HUDEP-2 (cell line): ENCODE data around the gene LSR.

Experiments used
- DNase-seq, 76 experiments: peaks; one replicate each; lab custom pipeline; 2025; ENCODE audit not compliant: unreplicated experiment in 76 of 76; lab: John Stamatoyannopoulos, UW

Gene LSR

DNA sequence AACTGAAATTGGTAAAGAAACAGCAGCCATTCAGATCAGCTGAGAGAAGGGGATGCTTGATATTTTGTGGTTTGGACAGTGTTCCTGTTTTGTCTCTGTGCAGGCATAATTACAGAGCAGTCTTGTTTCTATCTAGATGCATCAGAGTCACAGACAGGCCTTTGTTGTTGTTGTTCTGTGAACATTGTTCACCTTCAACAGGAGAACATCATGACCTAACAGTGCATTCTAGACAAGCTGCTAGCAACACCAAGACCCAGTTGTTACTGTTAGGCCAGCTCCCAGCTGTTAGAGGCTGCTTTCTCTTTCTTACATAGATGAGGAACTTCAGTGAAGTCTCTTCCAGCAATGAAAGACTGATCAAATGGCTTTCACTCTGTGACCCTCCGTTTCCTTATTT, 8.5 kb upstream of the LSR start:
- DNase-seq: no peak

DNA sequence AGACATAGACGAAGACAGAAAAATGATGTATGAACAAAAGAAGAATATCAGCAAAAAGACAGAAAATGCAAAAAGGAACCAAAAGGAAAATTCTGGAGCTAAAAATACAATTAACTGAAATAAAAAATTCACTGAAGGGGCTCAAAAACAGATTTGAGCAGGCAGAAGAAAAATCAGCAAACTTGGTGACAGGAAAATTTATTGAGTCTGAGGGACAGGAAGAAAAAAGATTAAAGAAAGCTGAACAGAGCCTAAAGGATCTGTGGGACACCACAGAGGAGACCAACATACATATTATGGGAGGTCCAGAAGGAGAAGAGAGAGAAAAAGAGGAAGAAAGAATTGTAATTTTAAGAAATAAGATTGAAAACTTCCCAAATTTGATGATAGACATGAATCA, 7.4 kb upstream of the LSR start:
- DNase-seq: no peak

- DNase-seq: no peak
Observed at GRCh38 chr19:35246466-35247092, 2.2 kb upstream of the LSR start.

GRCh38 chr19:35247526-35248309, 1.1 kb upstream of the LSR start:
- DNase-seq: no peak

GRCh38 chr19:35249146-35249847, 495 bp downstream of the LSR start:
- no peak for DNase-seq

DNA sequence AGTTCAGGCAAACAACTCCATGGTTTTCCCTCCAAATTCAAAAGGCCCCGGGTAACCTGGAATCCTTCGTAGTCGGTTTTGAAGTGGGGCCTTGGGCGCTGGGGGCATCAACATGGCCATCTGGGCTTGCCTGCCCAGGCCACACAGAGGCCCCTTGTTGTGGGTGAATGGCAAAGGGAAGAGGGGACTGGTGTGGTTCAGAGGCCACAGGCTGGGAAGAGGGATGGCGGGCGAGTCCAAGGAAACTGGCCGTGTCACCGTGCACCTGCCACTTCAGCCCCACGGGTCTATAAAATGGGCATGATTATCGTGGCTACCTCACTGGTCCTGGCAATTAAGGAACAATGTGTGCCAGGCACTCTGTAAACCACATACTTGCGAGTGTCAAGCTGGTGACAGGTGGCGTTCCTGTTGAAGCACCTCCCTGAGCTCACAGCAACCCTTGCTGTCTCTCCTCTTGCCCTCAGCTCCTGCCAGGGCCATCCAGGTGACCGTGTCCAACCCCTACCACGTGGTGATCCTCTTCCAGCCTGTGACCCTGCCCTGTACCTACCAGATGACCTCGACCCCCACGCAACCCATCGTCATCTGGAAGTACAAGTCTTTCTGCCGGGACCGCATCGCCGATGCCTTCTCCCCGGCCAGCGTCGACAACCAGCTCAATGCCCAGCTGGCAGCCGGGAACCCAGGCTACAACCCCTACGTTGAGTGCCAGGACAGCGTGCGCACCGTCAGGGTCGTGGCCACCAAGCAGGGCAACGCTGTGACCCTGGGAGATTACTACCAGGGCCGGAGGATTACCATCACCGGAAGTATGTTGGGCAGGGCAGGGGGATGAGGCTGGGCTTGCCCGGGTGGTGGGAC, 1.3 kb downstream of the LSR start:
- no peak for DNase-seq

DNA sequence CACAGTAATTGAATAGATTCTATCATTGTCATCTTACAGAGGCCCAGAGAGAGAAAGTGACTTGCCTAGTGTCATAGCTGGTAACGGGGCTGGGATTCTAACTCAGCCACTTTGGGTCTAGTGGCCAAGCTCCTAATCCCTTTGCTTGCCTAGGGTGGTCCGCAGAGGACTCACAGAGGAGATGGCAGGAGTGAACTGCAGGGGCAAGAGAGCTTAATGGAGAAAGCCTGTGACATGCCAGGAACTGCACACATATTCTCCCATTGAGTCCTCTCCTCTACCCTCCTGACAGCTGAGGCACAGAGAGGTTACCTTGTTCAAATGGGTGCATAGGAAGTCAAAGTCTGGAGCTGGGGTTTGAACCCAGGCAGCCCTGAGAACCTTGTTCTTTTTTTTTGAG, 2.7 kb downstream of the LSR start:
- no peak for DNase-seq

GRCh38 chr19:35253316-35254286, 4.8 kb downstream of the LSR start:
- DNase-seq: no peak

GRCh38 chr19:35254341-35255297, 5.8 kb downstream of the LSR start:
- DNase-seq: no peak

DNA sequence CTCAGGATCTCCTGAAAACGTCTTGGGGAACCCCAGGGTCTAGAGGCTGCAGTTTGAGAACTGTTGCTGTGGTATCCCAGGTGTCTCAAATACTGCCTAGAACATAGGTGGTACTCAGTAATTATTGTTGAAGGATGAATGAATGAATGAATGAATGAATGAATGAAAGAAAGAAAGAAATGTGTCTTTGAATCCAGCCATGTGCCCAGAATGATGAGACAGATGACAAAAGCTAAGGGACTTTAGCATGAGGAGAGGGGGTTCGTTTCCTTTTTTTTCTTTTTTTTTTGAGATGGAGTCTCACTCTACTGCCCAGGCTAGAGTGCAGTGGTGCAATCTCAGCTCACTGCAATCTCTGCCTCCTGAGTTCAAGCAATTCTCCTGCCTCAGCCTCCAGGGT, 7.8 kb downstream of the LSR start:
- DNase-seq: no peak

DNA sequence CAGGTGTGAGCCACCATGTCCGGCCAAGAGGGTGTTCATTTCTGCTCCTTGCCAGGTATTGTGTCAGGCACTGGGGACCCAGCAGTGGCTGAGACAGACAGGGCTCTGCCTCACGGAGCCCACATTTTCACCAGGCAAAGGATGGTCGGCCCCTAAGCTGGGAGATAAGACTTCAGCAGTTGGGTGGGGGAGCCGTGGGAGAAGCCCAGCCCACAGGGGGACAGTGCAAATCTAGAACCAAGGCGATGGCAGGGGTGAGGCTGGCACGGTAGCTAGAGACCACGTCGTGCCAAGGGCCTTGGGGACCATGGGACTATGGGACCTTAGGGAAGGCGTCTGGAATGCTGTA, 8.3 kb downstream of the LSR start:
- no peak for DNase-seq

DNA sequence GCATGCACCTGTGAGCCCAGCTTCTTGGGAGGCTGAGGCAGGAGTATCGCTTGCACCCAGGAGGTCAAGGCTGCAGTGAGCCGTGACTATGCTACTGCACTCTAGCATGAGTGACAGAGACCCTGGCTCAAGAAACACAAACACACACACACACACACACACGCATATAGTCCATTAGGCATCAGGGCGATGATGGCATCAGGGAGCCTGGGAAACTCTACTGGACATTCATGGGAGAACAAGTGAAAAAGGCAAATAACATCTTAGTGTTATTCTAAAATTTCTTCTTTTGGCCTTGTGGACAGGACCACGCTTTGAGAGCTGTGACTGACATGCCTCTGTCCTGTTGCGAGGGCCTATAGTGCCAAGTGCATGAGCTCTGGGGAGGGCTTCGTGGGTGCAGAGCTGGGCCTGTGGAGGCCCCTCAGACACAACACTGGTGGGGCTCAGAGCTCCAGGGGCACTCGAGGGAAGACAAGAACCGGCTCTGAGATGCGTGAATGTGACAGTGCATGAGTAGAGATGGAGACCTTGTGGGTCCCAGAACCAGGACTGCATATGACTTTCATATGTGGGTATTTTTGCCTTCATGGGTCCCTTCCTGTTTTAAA, 12.0 kb downstream of the LSR start:
- no peak for DNase-seq

- DNase-seq: no peak
Observed at GRCh38 chr19:35261356-35262100, 12.7 kb downstream of the LSR start.

DNA sequence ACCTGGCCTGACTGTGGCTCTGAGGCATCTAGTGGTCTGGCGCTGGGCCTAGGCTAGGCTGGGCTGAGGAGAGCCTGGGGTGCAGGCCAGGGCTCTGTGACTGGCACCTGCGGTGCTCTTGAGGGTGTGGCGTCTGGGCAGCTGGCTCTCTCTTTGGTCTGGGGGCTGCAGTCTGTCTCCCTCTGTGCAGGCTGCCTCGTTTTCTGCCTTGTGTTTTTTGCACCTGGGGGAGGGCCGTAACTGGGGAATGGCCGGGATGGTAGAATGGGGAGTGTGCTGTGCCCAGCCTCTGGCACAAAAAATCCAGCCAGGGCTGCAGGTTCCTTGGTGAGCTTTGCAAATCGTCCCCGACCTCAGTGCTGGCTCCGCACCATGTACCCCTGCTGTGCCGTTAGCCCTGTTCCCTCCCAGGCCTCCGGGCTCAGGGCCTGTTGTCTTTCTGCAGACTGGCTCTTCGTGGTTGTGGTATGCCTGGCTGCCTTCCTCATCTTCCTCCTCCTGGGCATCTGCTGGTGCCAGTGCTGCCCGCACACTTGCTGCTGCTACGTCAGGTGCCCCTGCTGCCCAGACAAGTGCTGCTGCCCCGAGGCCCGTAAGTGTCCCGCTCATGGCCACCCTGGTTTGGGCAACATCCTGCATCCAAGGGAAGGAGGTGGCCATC, 13.4 kb downstream of the LSR start:
- DNase-seq: no peak

GRCh38 chr19:35264268-35265125, 15.7 kb downstream of the LSR start:
- no peak for DNase-seq
